ENCODE measurements around the gene NEURL4. TPM values are rescaled to one million over a fixed set of nuclear protein-coding genes. Genes with fewer than 3 reads are reported as not detected.

The NEURL4 gene
- total RNA-seq, 2 experiments from 2014 or later, result 34.7 to 38.1 TPM

Other genes starting within 250 kb of the NEURL4 start
- gene CLEC10A, start 249.1 kb downstream of the NEURL4 start, total RNA-seq, result not detected
- gene ASGR2, start 214.5 kb downstream of the NEURL4 start, total RNA-seq, result not detected
- under 1 TPM; 0.29 to 0.62 TPM for gene ASGR1, start 150.0 kb downstream of the NEURL4 start, total RNA-seq
- 1 to 10 TPM; 9.4 to 9.5 TPM for gene DLG4, start 109.5 kb downstream of the NEURL4 start, total RNA-seq
- 100 to 1,000 TPM; 338 to 370 TPM for gene ACADVL, start 109.4 kb downstream of the NEURL4 start, total RNA-seq
- gene DVL2, start 94.8 kb downstream of the NEURL4 start, total RNA-seq, result 10 to 100 TPM; 53.2 TPM
- gene PHF23, start 89.9 kb downstream of the NEURL4 start, total RNA-seq, result 10 to 100 TPM; 55.9 to 59.2 TPM
- gene GABARAP, start 86.9 kb downstream of the NEURL4 start, total RNA-seq, result 100 to 1,000 TPM; 256 to 279 TPM
- gene CTDNEP1, start 77.6 kb downstream of the NEURL4 start, total RNA-seq, result 100 to 1,000 TPM; 168 to 183 TPM
- 10 to 100 TPM; 41.7 to 42.4 TPM for gene ELP5, start 77.1 kb downstream of the NEURL4 start, total RNA-seq
- under 1 TPM in 1 of 2 experiments, not detected in 1; 0.29 TPM for gene CLDN7, start 66.9 kb downstream of the NEURL4 start, total RNA-seq
- gene SLC2A4, start 47.6 kb downstream of the NEURL4 start, total RNA-seq, result not detected
- gene YBX2, start 34.7 kb downstream of the NEURL4 start, total RNA-seq, result under 1 TPM; 0.55 to 0.83 TPM
- 100 to 1,000 TPM; 470 to 502 TPM for gene EIF5A, start 21.7 kb downstream of the NEURL4 start, total RNA-seq
- gene GPS2, start 14.0 kb downstream of the NEURL4 start, total RNA-seq, result 100 to 1,000 TPM in 1 of 2 experiments, 10 to 100 TPM in 1; 85.9 to 105 TPM
- 100 to 1,000 TPM; 727 to 775 TPM for gene ACAP1, start 7.2 kb upstream of the NEURL4 start, total RNA-seq
- 10 to 100 TPM; 11.2 to 12.5 TPM for gene KCTD11, start 22.8 kb upstream of the NEURL4 start, total RNA-seq
- under 1 TPM in 1 of 2 experiments, not detected in 1; 0.23 TPM for gene TMEM95, start 25.8 kb upstream of the NEURL4 start, total RNA-seq
- 1 to 10 TPM; 1.5 to 2.1 TPM for gene TNK1, start 51.8 kb upstream of the NEURL4 start, total RNA-seq
- gene PLSCR3, start 65.2 kb upstream of the NEURL4 start, total RNA-seq, result 100 to 1,000 TPM; 151 to 161 TPM
- gene TMEM256, start 74.8 kb upstream of the NEURL4 start, total RNA-seq, result 10 to 100 TPM; 47.2 to 48.3 TPM
- gene NLGN2, start 78.5 kb upstream of the NEURL4 start, total RNA-seq, result 1 to 10 TPM in 1 of 2 experiments, under 1 TPM in 1; 0.89 to 1.4 TPM
- gene SPEM1, start 91.0 kb upstream of the NEURL4 start, total RNA-seq, result not detected
- not detected for gene SPEM2, start 96.3 kb upstream of the NEURL4 start, total RNA-seq
- not detected for gene SPEM3, start 99.5 kb upstream of the NEURL4 start, total RNA-seq
- gene TMEM102, start 106.1 kb upstream of the NEURL4 start, total RNA-seq, result 10 to 100 TPM; 16.7 to 18.1 TPM
- 1 to 10 TPM; 6.8 to 9.4 TPM for gene FGF11, start 110.2 kb upstream of the NEURL4 start, total RNA-seq
- 10 to 100 TPM; 18.8 to 19.2 TPM for gene CHRNB1, start 115.7 kb upstream of the NEURL4 start, total RNA-seq
- gene ZBTB4, start 150.3 kb upstream of the NEURL4 start, total RNA-seq, result 10 to 100 TPM; 25.8 to 28.4 TPM
- gene SLC35G6, start 152.1 kb upstream of the NEURL4 start, total RNA-seq, result not detected
- gene POLR2A, start 155.0 kb upstream of the NEURL4 start, total RNA-seq, result 100 to 1,000 TPM; 175 to 201 TPM
- gene TNFSF12, start 219.7 kb upstream of the NEURL4 start, total RNA-seq, result 10 to 100 TPM; 79.6 to 82.5 TPM
- 1 to 10 TPM; 3.8 to 4.0 TPM for gene TNFSF13, start 229.4 kb upstream of the NEURL4 start, total RNA-seq
- 10 to 100 TPM; 51.8 to 53.0 TPM for gene SENP3, start 232.6 kb upstream of the NEURL4 start, total RNA-seq